GM10248 (cell line): ENCODE results near the gene PIK3C2G.

Experiments
- CTCF ChIA-PET: fragments of 300-600 bp; sonication (Branson Sonifier 250); formaldehyde crosslinking; extraction: SDS; loops from one replicate; lab custom pipeline; 2021; ENCODE audit warnings: antibody characterized with exemption; lab: Yijun Ruan, JAX
- POLR2A ChIA-PET: fragments of 350-650 bp; sonication (Branson Sonifier 250); formaldehyde crosslinking; extraction: SDS; loops from one replicate; lab custom pipeline; 2020; ENCODE audit warnings: antibody characterized with exemption; lab: Yijun Ruan, JAX
- DNase-seq: peaks from one replicate; pipeline ENCODE4 v3.0.0; 2012; ENCODE audit errors: extremely low spot score
- CTCF ChIP-seq: IDR thresholded peaks from 2 replicates; pipeline ENCODE4 v1.5.1; 2012; ENCODE audit warnings: mild to moderate bottlenecking, low read depth; ENCODE audit errors: extremely low read depth, missing control alignments, control extremely low read depth

Gene PIK3C2G

GRCh38 chr12:18468246-18469075 lies 207.1 kb downstream of the PIK3C2G start:
- ChIA-PET POLR2A (no interaction called here), CTCF (interaction anchor here (1.1 to 1.9 kb wide), 2 partner anchors 13 to 33 kb away, joined by 3 to 7 read pairs; no protein-coding TSS in a partner anchor)
- TF ChIP-seq CTCF, result no peak
- DNase-seq, result no peak

GRCh38 chr12:18470251-18470650 lies 208.9 kb downstream of the PIK3C2G start:
- ChIA-PET CTCF (interaction anchor here (0.8 kb wide), 1 partner anchor 18 kb away, joined by 3 read pairs; no protein-coding TSS in a partner anchor), POLR2A (no interaction called here)
- DNase-seq, result no peak
- no peak for TF ChIP-seq CTCF

GRCh38 chr12:18472304-18472703 lies 211.0 kb downstream of the PIK3C2G start:
- ChIA-PET CTCF (no interaction called here), POLR2A (no interaction called here)
- no peak for DNase-seq
- TF ChIP-seq CTCF, result no peak

GRCh38 chr12:18472806-18473205 lies 211.5 kb downstream of the PIK3C2G start:
- ChIA-PET CTCF (no interaction called here), POLR2A (no interaction called here)
- no peak for TF ChIP-seq CTCF
- DNase-seq, result no peak

GRCh38 chr12:18476861-18477260 lies 215.5 kb downstream of the PIK3C2G start:
- no peak for DNase-seq
- ChIA-PET CTCF (interaction anchor here (0.6 kb wide), 1 partner anchor 20 kb away, joined by 3 read pairs; no protein-coding TSS in a partner anchor), POLR2A (no interaction called here)
- no peak for TF ChIP-seq CTCF

- ChIA-PET CTCF (interaction anchor here (1.3 kb wide), 1 partner anchor 9 kb away, joined by 3 read pairs; no protein-coding TSS in a partner anchor), POLR2A (no interaction called here)
- no peak for DNase-seq
- no peak for TF ChIP-seq CTCF
Observed at GRCh38 chr12:18479256-18479655, 217.9 kb downstream of the PIK3C2G start.
